Endothelial cell (in vitro differentiated cells): ENCODE measurements around the gene MRPL52. TPM values are rescaled to one million over a fixed set of nuclear protein-coding genes. Genes with fewer than 3 reads are reported as not detected.

Experiments used
- DNase-seq: peaks from one replicate; pipeline ENCODE4 v3.0.0; 2021; ENCODE audit warnings: low spot score
- H3K27ac Mint-ChIP-seq: one replicate; pipeline ENCODE4 v1.8.0; 2021; ENCODE audit warnings: mixed read lengths, inconsistent platforms; ENCODE audit not compliant: unreplicated experiment
- H3K27me3 Mint-ChIP-seq: one replicate; pipeline ENCODE4 v1.8.0; 2021; ENCODE audit warnings: mild to moderate bottlenecking, moderate library complexity, mixed read lengths, inconsistent platforms; ENCODE audit not compliant: unreplicated experiment
- H3K36me3 Mint-ChIP-seq: one replicate; pipeline ENCODE4 v1.8.0; 2021; ENCODE audit warnings: mild to moderate bottlenecking, low read depth, mixed read lengths, inconsistent platforms; ENCODE audit not compliant: unreplicated experiment
- H3K4me1 Mint-ChIP-seq: one replicate; pipeline ENCODE4 v1.8.0; 2021; ENCODE audit warnings: mild to moderate bottlenecking, mixed read lengths, inconsistent platforms; ENCODE audit not compliant: unreplicated experiment
- H3K4me3 Mint-ChIP-seq: one replicate; pipeline ENCODE4 v1.8.0; 2021; ENCODE audit warnings: mild to moderate bottlenecking, mixed read lengths, inconsistent platforms; ENCODE audit not compliant: unreplicated experiment
- H3K9me3 Mint-ChIP-seq: one replicate; pipeline ENCODE4 v1.8.0; 2021; ENCODE audit warnings: mixed read lengths, inconsistent platforms; ENCODE audit not compliant: unreplicated experiment
- total RNA-seq: library from RNA; stranded (reverse); fragmentation: NEBNext Ultra II Directional; extraction: Animal tissue kit (Norgen Biotek cat#: 25700); gene quantifications from one replicate; pipeline ENCODE4 v1.2.1, GENCODE V29; 2021; ENCODE audit not compliant: unreplicated experiment
- TF ChIP-seq, protein P1 (sequence below): fragments of 200-600 bp; sonication (generic); IDR thresholded peaks from one replicate; pipeline ENCODE4 v1.5.0; 2021; ENCODE audit warnings: antibody characterized with exemption; ENCODE audit not compliant: unreplicated experiment

MRPL52 gene
- total RNA-seq, 1 donor from 2014 or later = 126 TPM

GRCh38 chr14:22877000-22877501 lies 47.4 kb downstream of the MRPL52 start:
- TF ChIP-seq, protein P1, sequence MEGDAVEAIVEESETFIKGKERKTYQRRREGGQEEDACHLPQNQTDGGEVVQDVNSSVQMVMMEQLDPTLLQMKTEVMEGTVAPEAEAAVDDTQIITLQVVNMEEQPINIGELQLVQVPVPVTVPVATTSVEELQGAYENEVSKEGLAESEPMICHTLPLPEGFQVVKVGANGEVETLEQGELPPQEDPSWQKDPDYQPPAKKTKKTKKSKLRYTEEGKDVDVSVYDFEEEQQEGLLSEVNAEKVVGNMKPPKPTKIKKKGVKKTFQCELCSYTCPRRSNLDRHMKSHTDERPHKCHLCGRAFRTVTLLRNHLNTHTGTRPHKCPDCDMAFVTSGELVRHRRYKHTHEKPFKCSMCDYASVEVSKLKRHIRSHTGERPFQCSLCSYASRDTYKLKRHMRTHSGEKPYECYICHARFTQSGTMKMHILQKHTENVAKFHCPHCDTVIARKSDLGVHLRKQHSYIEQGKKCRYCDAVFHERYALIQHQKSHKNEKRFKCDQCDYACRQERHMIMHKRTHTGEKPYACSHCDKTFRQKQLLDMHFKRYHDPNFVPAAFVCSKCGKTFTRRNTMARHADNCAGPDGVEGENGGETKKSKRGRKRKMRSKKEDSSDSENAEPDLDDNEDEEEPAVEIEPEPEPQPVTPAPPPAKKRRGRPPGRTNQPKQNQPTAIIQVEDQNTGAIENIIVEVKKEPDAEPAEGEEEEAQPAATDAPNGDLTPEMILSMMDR = no peak
- H3K9me3 Mint-ChIP-seq = no peaks in the 10 kb centered on the region
- H3K4me3 Mint-ChIP-seq = no peak overlapping the region
- no peak overlapping the region for H3K27ac Mint-ChIP-seq
- peaks cover 12% of the 10 kb centered on the region for H3K27me3 Mint-ChIP-seq
- peaks cover 15% of the 10 kb centered on the region for H3K4me1 Mint-ChIP-seq
- peaks cover 42% of the 10 kb centered on the region for H3K36me3 Mint-ChIP-seq
- no peak for DNase-seq

DNA sequence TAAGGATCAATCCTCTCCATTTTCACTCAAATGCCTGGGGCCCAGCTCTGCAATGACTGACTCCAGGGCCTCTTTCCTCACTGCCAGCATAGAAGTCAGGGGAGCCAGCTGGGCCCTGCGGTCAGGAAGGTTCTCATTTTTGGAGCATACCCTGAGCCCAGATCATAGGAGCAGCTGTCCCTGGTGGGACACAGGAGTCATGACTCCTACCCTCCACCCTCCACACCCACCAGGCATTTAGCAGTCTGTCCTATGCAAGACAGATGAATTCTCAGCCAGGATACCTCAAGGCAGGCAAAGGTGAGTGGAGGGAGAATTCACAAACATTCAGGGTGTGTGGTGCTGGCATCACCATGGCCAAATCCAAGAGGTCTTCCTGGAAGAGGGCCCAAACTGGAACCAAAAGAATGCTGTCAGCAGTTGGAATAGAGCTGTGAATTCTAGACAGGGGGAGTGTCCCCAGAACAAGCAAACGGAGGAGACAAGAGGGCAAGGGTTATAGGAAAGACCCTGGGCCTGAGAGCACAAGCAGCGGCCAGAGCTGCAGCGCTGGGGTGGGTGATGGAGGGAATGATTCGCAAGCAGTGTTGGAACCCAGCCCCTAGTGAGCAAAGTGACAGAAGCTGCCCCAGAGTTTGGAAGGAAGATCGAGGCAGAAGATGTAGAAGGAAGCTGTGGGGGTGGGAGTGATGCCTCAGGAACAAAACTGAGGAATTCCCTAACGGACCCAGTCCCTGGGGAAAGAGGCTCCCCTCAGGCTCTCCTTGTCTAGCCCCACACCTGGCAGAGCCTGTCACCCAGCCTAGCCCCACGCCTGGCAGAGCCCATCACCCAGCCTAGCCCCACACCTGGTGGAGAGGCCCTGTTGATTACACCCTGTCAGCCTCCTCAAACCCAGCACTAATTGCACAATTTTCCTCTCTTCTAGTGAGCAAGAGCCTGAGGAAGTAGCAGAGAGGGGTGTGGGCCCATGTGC lies 48.9 kb downstream of the MRPL52 start:
- H3K9me3 Mint-ChIP-seq = no peaks in the 10 kb centered on the region
- DNase-seq = no peak
- H3K36me3 Mint-ChIP-seq = peaks cover 36% of the 10 kb centered on the region
- peak overlapping the region; percentile 77 for H3K4me3 Mint-ChIP-seq
- peak overlapping the region; percentile 36 for H3K27ac Mint-ChIP-seq
- TF ChIP-seq, protein P1 = no peak
- peaks cover 17% of the 10 kb centered on the region for H3K27me3 Mint-ChIP-seq
- peaks cover 23% of the 10 kb centered on the region for H3K4me1 Mint-ChIP-seq

- H3K4me3 Mint-ChIP-seq = peak overlapping the region; percentile 2
- peaks cover 34% of the 10 kb centered on the region for H3K4me1 Mint-ChIP-seq
- DNase-seq = no peak
- TF ChIP-seq, protein P1 = no peak
- peak overlapping the region; percentile 10 for H3K27ac Mint-ChIP-seq
- H3K36me3 Mint-ChIP-seq = peaks cover 25% of the 10 kb centered on the region
- no peaks in the 10 kb centered on the region for H3K9me3 Mint-ChIP-seq
- peaks cover 27% of the 10 kb centered on the region for H3K27me3 Mint-ChIP-seq
Observed at GRCh38 chr14:22882064-22882463, 52.4 kb downstream of the MRPL52 start.

DNA sequence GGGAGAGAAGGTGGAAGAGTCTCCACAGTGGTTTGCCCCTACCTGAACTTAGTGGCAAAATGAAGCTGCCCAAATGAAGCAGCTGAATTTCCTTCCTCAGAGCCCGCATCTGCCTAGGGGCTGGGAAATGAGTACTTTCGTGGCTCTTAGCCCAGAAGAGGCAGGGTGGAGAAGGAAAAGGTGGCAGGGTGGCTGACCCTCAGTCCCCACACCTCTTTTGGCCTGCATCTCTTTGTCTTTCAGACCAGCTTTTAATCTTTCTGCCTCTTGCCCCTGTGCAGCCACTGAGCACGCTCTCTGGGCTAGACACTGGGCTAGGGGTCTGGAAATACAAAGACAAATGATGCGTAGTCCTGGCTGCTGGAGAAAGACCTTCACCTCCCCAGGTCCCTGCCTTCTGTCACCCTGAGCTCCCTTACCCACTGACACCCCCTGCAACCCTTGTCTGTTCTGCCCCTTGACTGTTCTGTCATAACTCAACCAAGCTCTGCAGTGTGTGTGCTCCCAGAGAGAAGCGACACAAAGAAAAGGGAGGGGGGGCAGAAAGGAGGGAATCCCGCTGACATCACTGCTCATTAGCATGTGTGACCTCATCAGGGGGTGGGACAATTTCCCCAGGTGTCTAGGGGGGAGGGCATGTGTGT lies 53.0 kb downstream of the MRPL52 start:
- TF ChIP-seq, protein P1 = no peak
- DNase-seq = peak; percentile 24
- Mint-ChIP-seq H3K36me3 (peaks cover 26% of the 10 kb centered on the region), H3K4me3 (no peak overlapping the region), H3K27ac (peak overlapping the region; percentile 41), H3K9me3 (no peaks in the 10 kb centered on the region), H3K27me3 (peaks cover 32% of the 10 kb centered on the region), H3K4me1 (peaks cover 39% of the 10 kb centered on the region)
